GM13977 (cell line): ENCODE data around the gene ZSCAN32.

Experiments used
- DNase-seq: peaks from one replicate; pipeline ENCODE4 v3.0.0; 2012; ENCODE audit warnings: low spot score
- in situ Hi-C: fragments of 300-500 bp; cut with MboI; formaldehyde crosslinking; loops from one replicate; pipeline ENCODE4 v1.12.0; 2022; ENCODE audit warnings: low sequenced_read_pairs, low pct_unique_long_range_greater_than_20kb, mixed read lengths, inconsistent platforms; ENCODE audit not compliant: unreplicated experiment
- TF ChIP-seq, protein P1 (sequence below): IDR thresholded peaks from 2 replicates; pipeline ENCODE4 v1.5.1; 2012; ENCODE audit warnings: mild to moderate bottlenecking, control low read depth; ENCODE audit not compliant: insufficient read depth; ENCODE audit errors: extremely low read depth, missing control alignments

Gene ZSCAN32

GRCh38 chr16:3346041-3346440 lies 54.8 kb downstream of the ZSCAN32 start:
- in situ Hi-C loops: no loop called here
- TF ChIP-seq, protein P1, sequence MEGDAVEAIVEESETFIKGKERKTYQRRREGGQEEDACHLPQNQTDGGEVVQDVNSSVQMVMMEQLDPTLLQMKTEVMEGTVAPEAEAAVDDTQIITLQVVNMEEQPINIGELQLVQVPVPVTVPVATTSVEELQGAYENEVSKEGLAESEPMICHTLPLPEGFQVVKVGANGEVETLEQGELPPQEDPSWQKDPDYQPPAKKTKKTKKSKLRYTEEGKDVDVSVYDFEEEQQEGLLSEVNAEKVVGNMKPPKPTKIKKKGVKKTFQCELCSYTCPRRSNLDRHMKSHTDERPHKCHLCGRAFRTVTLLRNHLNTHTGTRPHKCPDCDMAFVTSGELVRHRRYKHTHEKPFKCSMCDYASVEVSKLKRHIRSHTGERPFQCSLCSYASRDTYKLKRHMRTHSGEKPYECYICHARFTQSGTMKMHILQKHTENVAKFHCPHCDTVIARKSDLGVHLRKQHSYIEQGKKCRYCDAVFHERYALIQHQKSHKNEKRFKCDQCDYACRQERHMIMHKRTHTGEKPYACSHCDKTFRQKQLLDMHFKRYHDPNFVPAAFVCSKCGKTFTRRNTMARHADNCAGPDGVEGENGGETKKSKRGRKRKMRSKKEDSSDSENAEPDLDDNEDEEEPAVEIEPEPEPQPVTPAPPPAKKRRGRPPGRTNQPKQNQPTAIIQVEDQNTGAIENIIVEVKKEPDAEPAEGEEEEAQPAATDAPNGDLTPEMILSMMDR: no peak
- no peak for DNase-seq
